Neuron (in vitro differentiated cells): ENCODE results near the gene TMEM106A.
"Not testable (repeated sequence)": the region's sequence is repeated elsewhere in the genome, so short reads cannot be mapped to it uniquely, and the experiment has no call there.

Source experiments
- H2AFZ ChIP-seq: one replicate; pipeline ENCODE4 v1.6.1; 2013; ENCODE audit warnings: low read depth, mild to moderate bottlenecking, inconsistent platforms, low read length, moderate library complexity
- H3K27me3 ChIP-seq: one replicate; pipeline ENCODE4 v1.6.1; 2013; ENCODE audit warnings: low read length; ENCODE audit not compliant: insufficient read depth
- H3K36me3 ChIP-seq: one replicate; pipeline ENCODE4 v1.6.1; 2013; ENCODE audit warnings: low read length; ENCODE audit not compliant: insufficient read depth
- H3K4me1 ChIP-seq: one replicate; pipeline ENCODE4 v1.6.1; 2013; ENCODE audit warnings: low read length; ENCODE audit not compliant: insufficient read depth
- H3K4me3 ChIP-seq: 2 replicates; pipeline ENCODE4 v1.5.1; 2013; ENCODE audit warnings: mild to moderate bottlenecking, low read length, moderate library complexity
- H3K9me3 ChIP-seq: one replicate; pipeline ENCODE4 v1.6.1; 2013; ENCODE audit warnings: low read length

TMEM106A gene

GRCh38 chr17:43220511-43221125 lies 8.9 kb downstream of the TMEM106A start:
- no peaks in the 10 kb centered on the region for H3K27me3 ChIP-seq
- no peaks in the 10 kb centered on the region for H3K4me1 ChIP-seq
- H3K36me3 ChIP-seq = no peaks in the 10 kb centered on the region
- H3K4me3 ChIP-seq = no peak overlapping the region
- H2AFZ ChIP-seq = no peak overlapping the region
- no peaks in the 10 kb centered on the region for H3K9me3 ChIP-seq

DNA sequence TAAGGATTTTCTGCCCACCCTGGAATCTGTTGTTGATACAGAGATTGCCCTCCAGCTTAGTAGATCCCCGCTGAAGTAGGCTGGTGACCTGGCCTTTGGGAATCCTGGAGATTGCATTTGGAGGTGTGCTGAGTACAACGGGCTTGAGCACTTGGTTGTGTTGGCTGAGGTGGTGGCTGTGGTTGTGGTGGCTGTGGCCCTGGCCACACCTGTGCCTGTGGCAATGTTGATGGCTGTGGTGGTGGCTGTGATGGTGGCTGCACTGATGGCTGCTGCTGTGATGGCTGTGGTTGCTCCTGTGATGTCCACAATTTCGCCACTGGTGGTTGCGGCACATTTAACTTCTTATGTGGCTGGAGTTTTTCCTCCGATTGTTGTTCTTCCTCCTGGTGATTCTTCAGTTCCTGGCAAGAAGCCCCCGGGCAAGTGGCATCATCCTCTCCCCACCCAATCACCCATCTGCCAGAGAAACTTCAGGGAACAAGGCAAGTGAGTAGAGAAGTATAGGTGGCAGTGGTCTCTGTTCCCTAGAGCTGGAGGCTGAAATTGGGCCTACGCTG lies 12.6 kb downstream of the TMEM106A start:
- H2AFZ ChIP-seq = no peak overlapping the region
- H3K27me3 ChIP-seq = no peaks in the 10 kb centered on the region
- H3K4me3 ChIP-seq = no peak overlapping the region
- H3K36me3 ChIP-seq = no peaks in the 10 kb centered on the region
- no peaks in the 10 kb centered on the region for H3K9me3 ChIP-seq
- H3K4me1 ChIP-seq = no peaks in the 10 kb centered on the region

DNA sequence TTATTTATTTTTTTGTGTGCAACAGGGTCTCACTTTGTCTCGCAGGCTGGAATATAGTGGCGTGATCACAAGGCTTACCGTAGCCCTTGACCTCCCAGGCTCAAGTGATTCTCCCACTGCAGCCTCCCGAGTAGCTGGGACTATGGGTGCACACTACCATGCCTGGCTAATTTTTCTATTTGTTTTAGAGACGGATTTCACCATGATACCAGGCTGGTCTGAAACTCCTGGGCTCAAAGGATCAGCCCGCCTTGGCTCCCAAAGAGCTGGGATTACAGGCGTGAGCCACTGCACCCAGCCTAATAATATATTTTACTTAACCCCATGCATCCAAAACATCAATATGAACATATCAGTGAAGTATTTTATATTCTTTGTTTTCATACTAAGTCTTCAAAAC lies 14.7 kb downstream of the TMEM106A start:
- Histone ChIP-seq H2AFZ (no peak overlapping the region), H3K27me3 (no peaks in the 10 kb centered on the region), H3K4me3 (no peak overlapping the region), H3K4me1 (no peaks in the 10 kb centered on the region), H3K36me3 (no peaks in the 10 kb centered on the region), H3K9me3 (no peaks in the 10 kb centered on the region)

GRCh38 chr17:43228020-43228782 lies 16.5 kb downstream of the TMEM106A start, which contains the start of gene CCDC200:
Gene CCDC200, minus strand, starts transcription at chr17:43228623. Its CDS starts 69 bp downstream, at chr17:43228554.
- not testable (repeated sequence) for H3K36me3 ChIP-seq, H2AFZ ChIP-seq, H3K4me1 ChIP-seq, H3K4me3 ChIP-seq, H3K9me3 ChIP-seq, H3K27me3 ChIP-seq

- H3K36me3 ChIP-seq, H3K27me3 ChIP-seq, H2AFZ ChIP-seq, H3K4me3 ChIP-seq, H3K9me3 ChIP-seq, H3K4me1 ChIP-seq: not testable (repeated sequence)
Observed at GRCh38 chr17:43231205-43232020, 19.7 kb downstream of the TMEM106A start.

GRCh38 chr17:43232021-43232699 lies 20.5 kb downstream of the TMEM106A start:
- H2AFZ ChIP-seq, H3K27me3 ChIP-seq, H3K4me1 ChIP-seq, H3K4me3 ChIP-seq, H3K36me3 ChIP-seq, H3K9me3 ChIP-seq: not testable (repeated sequence)

GRCh38 chr17:43233263-43233662 lies 21.6 kb downstream of the TMEM106A start:
- not testable (repeated sequence) for H3K36me3 ChIP-seq, H3K4me1 ChIP-seq

DNA sequence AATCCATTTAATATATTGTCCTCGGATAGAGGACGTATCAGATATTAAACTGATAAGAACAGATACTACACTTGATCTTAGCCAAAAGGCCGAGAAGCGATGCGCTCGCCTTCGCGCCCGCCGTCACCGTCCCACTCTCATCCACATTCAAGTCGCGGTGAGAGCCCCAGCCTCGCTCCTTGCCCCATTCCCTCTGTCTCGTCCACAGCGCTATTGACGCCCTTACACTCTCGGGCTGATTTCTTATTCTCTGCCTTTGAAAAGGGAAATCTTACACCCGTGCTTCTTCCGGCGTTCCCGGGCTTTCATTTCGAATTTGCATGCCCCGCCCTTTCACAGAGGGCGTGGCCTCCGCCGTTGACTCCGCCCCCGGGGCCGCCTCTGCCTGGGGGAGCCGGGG lies 22.2 kb downstream of the TMEM106A start, which contains the start of gene RNU2-1:
TSS of gene RNU2-1 (minus strand) at position 101 of the 400 bp plus-strand sequence.
- not testable (repeated sequence) for H2AFZ ChIP-seq, H3K9me3 ChIP-seq, H3K4me1 ChIP-seq, H3K4me3 ChIP-seq, H3K36me3 ChIP-seq, H3K27me3 ChIP-seq

More at GRCh38 chr17:43233263-43233662, 21.6 kb downstream of the TMEM106A start:
- H2AFZ ChIP-seq, H3K9me3 ChIP-seq, H3K27me3 ChIP-seq, H3K4me3 ChIP-seq: not testable (repeated sequence)

DNA sequence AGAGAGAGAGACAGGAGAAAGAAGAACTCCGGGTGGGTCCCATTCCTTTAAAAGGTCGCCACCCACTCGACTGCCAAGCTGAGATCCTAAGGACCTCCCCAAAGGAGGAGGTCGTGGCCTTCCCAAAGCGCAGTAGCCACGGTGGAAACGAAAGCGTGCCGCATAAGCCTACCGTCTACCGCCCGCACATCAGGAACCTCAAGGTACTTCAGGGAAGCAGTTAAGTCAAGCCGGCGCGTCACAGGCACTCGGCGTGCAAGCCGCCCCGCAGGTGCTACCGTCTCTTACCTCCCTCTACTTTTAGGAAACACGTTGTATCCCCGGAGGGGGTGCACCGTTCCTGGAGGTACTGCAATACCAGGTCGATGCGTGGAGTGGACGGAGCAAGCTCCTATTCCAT lies 27.9 kb downstream of the TMEM106A start:
- H2AFZ ChIP-seq, H3K36me3 ChIP-seq, H3K4me1 ChIP-seq, H3K4me3 ChIP-seq, H3K9me3 ChIP-seq, H3K27me3 ChIP-seq: not testable (repeated sequence)

DNA sequence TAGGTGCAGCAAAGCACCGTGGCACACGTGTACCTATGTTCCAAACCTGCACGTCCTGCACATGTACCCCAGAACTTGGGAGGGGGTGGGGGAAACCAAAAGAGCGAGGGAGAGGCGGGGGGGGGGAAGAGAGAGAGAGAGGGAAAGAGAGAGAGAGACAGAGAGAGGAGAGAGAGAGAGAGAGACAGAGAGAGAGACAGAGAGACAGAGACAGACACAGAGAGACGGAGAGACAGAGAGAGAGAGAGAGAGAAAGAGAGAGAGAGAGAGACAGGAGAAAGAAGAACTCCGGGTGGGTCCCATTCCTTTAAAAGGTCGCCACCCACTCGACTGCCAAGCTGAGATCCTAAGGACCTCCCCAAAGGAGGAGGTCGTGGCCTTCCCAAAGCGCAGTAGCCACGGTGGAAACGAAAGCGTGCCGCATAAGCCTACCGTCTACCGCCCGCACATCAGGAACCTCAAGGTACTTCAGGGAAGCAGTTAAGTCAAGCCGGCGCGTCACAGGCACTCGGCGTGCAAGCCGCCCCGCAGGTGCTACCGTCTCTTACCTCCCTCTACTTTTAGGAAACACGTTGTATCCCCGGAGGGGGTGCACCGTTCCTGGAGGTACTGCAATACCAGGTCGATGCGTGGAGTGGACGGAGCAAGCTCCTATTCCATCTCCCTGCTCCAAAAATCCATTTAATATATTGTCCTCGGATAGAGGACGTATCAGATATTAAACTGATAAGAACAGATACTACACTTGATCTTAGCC lies 29.1 kb downstream of the TMEM106A start:
- not testable (repeated sequence) for H3K9me3 ChIP-seq, H3K36me3 ChIP-seq, H3K4me1 ChIP-seq

DNA sequence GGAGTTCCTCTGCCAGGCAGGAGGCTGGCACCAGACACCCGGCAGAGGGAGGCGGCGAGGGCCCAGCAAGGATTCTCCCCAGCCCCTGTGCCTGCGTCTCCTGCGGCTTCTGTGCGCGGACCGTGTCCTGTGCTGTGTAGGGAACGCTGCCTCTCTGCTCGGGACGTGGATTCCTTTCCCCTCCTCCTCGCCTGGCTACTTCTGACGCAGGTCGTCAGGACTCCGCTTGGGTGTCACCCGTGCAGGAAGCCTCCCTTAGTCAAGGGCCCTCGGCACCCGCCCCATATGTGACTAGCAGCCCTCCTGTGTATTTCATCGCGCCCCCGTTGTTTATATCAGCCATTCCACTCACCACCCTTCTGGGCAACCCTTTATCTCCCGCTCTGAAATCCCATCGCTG lies 34.8 kb downstream of the TMEM106A start:
- not testable (repeated sequence) for H3K27me3 ChIP-seq, H2AFZ ChIP-seq, H3K4me3 ChIP-seq, H3K9me3 ChIP-seq, H3K4me1 ChIP-seq, H3K36me3 ChIP-seq

More for the DNA sequence above, 29.1 kb downstream of the TMEM106A start:
- H3K4me3 ChIP-seq, H2AFZ ChIP-seq, H3K27me3 ChIP-seq: not testable (repeated sequence)
